Measurements from ENCODE around the gene CMBL.
"Not testable (repeated sequence)": the region's sequence is repeated elsewhere in the genome, so short reads cannot be mapped to it uniquely, and the experiment has no call there.

CMBL gene

DNA sequence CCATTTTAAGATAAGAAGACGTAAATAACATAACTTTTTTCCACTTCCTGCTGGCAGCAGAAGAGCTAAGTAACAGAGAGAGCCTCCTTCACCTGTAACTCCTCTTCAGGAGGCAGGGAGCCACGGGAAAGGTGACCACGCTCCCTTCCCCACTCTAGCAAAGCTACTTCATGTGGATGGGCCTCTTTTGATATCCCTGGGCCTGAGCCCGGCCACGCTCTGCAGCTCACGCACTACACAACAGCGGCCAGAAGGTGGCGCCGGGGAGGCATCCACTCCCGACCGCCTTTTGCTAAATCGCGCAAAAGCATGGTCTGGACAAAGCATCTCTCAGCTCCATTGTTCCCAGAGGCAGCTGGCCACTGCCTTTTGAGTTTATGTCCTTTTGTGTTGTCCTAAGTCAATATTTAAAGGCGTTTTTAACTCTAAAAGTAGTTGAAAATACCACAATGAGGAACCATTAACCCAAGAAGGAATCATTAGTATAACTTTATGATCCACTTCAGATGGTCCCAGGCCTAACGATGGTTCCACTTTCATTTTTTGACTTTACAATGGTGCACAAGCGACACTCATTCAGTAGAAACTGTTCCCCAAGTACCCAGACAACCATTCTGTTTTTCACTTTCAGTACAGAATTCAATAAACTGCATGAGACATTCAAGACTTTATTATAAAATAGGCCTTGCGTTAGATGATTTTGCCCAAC, 23.6 kb downstream of the CMBL start:
- peak; percentile 72 for DNase-seq

DNA sequence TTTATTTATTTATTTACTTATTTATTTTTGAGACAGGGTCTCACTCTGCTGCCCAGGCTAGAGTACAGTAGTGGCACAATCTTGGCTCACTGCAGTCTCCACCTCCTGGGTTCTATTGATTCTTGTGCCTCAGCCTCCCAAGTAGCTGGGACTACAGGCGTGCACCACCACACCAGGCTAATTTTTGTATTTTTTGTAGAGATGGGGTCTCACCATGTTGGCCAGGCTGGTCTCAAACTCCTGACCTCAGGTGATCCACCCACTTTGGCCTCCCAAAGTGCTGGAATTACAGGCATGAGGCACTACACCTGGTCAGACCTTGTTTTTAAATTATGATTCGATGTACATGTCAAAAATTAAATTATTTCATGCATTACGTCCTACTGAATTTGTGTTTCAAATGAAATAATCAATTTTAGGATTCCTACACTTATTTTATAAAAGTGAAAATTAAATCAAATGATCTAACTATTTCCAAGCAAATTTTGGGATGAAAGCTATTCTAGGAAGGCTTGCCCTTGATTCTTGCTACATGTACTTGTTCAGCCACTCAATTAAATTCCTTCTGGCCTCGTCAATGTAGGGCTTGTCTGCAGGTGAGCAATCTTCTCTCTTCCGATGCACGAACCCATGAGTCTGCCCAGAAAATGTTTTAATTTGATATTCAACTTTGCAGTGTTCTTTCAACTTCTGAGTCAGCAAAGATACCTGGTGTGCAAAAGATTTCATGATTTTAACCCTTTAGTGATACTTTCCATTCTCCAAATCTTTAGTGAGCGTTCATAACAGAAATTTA, 27.6 kb downstream of the CMBL start:
- no peak for DNase-seq

DNA sequence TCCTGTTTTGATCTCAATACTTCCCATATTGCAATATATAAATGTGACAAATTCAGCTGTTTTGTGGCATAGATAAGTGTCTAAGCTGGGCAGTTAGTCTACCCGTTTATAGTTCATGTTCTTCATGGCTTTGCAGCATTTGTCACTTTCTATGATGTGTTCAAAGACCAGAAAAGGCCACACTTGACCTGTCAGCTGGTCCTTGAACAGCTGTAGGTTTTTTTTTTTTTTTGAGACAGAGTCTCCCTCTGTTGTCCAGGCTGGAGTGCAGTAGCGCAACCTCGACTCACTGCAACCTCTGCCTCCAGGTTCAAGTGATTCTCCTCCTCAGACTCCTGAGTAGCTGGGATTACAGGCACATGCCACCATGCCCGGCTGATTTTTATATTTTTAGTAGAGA, 28.4 kb downstream of the CMBL start:
- no peak for DNase-seq

DNA sequence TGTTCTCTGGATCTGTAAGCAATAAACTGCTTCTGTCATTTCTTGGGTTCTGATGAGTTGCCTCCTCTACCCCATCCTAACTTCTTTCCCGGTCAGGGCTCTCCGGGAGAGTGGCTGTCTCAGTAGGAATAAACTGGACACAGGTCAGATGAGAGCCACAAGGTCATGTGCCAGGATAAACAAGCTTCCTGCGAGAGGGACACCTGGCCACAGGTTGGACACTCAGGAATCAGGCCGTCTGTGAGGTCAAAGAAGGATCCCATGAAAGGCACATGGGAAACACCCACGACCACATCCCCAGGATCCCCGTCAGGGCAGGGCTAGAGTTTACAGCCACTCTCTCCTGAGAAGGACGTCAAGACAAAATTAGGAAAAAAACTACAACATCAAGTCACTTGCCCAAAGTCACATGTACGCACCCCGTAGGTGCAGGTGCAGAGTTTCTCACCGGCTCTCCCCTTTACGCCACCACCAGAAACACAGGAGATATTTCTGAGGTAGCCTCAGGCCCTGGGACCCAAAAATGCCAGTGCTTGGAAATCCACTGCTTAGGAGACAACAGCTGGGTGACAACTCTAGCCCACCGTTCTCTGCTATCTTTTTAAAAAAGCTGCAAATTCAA, 28.9 kb downstream of the CMBL start:
- no peak for DNase-seq

DNA sequence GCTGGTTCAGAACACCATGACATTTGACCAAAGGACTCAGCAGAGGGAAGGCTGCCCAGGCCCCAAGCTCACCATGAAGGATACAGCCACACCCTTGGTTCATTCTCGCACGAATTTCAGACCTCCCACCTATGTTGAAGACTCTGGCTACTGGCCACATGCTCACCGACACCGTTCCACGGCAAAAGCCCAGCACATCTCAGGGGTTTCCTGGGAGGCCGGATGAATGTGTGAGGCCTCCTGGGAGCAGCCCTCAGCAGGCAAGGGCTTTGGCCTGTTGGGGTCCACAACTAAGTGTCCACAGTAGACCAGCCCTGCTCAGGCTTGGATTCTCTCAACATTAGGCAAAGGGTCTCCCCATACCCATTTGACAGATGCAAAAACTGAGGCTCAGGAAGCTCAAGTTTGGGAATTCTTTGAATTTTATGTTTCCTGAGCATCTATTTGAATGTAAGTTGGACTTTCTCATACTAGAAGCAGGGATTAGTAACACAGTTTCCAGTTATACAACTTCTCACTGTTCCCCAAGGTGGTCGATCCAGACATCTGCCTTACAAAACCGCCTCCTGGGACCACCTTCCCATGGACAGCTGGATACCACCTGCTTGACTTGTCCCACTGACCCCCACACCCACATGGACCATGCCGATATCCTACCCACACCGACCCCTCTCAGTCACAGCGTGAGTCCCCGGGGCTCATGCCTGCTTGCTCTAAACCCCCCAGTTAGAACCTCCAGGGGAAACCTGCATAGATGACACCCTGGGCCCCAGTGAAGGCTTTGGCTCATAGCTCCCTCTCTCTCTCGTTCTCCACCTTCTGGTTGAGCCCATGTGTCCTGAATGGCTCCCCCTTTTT, 29.7 kb downstream of the CMBL start:
- no peak for DNase-seq

DNA sequence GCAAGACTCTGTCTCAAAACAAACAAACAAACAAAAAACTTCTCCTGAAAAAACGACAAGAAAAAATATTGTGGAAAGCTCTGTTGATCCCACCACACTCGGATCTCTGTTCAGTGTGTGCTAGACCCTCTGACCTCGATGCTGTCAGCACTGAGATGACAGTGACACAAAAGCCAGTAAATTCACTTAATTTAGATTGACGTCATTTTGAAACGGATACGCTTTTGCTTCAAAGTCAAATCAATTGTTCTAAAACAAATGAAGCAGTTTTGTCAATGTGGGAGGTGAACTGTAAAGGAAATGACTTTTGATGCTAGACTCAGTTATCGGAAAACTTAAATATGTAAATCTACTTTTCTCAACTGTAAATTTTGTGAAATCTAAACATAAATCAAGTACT, 31.0 kb downstream of the CMBL start:
- no peak for DNase-seq

DNA sequence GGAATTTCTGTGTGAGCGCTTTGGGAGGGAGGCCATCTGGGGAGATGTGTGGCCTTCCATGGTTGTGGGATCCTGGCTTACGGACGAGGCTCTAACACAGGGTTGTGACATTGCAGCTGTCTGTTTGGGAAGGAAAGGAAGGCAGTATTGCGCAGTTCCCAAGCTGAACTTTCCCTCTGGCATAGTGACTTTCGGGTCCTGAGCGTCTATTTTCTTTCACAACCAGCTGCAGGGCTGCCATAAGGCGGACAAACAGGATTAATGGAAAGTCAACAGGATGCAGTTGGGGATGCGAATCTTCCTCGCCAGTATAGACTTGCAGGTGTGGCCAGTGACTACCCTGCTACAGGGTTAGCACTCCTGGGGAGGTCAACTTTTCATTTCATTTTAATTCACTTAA, 31.7 kb downstream of the CMBL start:
- DNase-seq = no peak

DNA sequence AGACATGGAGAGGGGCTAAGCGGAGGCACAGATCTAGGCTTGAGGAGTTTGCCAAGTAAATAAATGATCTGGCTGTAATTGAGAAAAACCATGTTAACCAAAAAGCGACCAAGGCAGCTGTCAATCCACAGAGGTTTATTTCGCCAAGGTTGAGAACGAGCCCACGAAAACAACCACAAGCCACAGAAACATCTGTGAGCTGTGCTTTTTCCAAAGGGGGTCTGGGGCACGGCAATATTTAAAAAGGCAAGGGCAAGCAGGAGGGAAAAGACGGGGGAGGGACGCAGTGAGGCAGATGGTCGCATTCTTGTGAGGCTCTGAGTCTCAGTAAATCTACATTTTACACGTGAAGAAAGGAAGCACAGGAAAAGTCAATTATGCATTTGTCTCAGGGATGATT, 32.2 kb downstream of the CMBL start:
- DNase-seq = no peak

DNA sequence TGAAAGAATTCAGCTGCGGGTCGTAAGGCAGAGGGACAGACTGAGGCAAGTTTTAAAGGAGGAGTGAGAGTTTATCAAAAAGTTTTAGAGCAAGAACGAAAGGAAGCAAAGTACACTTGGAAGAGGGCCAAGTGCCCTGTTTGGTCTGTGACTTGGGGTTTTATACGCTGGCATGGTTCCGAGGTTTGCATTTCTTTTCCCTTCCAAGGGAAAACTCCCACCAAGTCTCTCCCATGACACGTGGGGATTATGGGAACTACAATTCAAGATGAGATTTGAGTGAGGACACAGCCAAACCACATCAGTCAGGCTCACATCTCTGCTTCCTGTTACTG, 34.9 kb downstream of the CMBL start:
- not testable (repeated sequence) for DNase-seq

DNA sequence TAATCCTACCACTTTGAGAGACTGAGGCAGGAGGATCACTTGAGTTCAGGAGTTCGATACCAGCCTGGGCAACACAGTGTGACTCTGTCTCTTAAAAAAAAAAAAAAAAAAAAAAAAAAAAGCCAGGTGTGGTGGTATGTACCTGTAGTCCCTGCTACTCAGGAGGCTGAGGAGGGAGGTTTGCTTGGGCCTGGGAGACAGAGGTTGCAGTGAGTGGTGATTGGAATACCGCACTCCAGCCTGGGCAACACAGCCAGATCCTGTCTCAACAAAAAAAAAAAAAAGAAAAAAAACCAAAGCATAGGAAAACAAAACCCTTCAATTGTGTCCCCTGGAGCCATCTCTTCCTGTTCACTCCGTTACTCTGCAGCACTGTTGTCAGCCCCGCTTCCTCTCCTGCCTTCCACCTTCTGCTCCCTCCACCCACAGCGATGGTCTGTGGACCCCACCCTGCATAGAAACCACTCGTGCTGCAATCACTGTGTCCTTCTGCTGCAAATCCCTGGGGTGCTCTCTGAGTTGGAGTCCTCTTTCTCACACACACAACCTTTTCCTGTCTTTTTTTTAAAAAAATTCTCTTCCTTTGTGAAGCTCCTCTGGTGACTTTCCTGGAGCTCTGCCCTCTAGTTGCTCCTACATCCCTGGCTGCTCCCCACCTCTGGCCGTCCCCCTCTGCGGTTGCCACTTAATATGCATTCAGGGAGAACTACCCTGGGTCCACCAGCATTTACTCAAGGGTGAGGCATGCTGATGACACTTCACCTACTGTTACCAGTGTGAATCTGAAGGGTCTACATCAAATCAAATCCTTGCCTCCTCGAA, 35.4 kb downstream of the CMBL start:
- no peak for DNase-seq

DNA sequence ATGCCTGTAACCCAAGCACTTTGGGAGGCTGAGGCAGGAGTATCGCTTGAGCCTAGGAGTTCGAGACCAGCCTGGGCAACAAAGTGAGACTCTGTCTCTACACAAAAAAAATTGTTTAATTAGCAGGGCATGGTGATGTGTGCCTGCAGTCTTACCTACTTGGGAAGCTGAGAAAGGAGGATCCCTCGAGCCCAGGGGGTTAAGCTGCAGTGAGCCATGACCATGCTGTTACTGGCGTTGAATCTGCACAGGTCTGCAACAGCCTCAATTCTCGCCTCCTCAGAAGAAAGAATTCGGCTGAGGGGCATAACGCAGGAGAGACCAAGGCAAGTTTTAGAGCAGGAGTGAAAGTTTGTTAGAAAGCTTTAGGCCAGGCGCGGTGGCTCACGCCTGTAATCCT, 39.6 kb downstream of the CMBL start:
- DNase-seq = no peak

DNA sequence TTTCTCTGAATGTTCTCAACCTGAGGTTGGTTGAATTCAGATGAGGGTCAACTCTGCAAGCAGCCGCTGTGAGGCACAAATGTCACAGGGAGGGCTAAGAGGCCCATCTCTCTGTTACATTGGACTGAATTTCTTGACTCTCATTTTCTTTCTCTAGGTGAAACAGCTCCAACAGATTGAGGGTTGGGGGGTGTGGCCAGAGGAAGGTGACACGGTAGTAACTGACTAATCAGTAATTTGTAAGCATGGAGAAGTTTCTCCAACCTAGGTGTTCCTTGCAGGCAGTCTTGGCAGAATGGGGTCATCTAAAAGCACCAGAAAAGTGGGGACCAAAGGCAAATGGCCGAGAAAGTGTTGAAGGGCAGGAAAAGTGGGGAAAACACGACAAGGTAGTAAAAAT, 40.9 kb downstream of the CMBL start:
- DNase-seq = no peak

DNA sequence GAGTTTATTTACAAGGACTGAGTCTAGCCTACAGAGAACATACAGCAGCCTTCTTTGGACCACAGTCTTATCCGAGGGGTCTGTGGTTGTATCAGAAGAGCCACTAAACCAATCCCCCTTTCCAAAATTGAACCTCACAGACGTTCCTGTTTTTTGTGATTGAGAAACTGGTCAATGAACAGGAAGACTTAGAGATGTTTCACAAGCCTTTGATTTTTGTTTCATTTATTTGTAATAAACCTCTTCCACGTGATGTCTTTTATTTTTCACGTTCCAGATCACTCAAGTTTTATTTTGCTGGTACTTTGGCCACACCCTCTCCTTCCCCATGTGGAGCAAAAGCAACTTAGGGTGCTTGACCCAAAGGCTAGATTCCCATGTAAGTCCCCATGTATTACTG, 41.6 kb downstream of the CMBL start:
- DNase-seq = no peak

DNA sequence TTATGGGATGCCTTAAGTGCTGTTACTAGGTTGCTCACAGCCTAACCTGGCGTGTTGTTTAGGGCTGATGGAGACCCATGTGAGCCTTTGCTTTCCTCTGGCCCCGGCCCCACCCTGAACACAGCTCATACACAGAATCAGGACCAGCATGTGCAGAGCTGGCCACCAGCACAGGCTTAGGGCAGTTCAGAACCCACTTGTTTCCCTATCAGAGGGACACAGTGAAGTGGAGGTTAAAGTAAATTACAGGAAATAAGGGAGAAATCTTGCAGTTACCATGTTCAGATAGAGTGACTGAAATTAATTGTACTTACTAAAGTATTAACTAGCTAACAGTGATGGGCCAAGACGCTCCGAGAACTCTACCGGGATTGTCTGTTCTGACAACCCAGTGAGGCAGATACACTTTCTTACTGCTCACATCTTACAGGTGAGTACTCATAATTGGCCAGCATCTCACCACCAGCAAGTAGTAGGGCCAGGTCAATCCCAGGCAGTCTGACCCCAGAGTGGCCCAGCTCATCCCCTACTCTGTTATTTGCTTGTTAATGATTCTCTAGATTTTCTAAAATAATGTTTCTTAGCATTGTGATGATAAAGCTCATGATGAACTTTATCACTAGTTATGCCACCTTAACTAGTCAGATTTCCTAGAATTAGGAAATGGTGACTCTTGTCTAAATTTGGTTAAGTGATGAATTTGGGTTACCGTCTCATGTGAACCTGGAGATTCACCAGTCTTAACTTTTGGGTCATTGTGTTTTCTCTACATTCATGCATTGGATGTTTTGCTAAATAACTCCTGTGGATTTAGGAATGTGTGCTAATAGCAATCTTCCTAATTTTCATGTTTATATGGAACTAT, 42.2 kb downstream of the CMBL start:
- DNase-seq = no peak

DNA sequence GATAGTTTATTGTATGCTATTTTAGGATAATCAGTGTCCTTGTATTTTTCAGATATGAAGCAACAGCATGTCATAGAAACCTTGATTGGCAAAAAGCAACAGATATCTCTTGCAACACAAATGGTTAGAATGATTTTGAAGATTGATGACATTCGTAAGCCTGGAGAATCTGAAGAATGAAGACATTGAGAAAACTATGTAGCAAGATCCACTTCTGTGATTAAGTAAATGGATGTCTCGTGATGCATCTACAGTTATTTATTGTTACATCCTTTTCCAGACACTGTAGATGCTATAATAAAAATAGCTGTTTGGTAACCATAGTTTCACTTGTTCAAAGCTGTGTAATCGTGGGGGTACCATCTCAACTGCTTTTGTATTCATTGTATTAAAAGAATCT, 43.1 kb downstream of the CMBL start:
- DNase-seq = no peak

DNA sequence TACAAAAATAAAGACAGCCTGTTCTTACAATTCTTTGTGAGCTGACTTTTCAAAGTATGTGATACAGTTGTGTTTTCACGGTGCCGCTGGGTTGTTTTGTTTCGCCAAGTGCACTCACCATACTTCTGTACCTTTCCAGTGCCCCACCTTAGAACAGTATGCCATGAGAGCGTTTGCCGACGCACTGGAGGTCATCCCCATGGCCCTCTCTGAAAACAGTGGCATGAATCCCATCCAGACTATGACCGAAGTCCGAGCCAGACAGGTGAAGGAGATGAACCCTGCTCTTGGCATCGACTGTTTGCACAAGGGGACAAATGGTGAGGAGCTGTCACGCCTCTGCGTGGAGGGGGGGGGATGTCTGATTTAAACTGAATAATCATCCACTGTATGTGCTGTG, 44.7 kb downstream of the CMBL start:
- DNase-seq = no peak

DNA sequence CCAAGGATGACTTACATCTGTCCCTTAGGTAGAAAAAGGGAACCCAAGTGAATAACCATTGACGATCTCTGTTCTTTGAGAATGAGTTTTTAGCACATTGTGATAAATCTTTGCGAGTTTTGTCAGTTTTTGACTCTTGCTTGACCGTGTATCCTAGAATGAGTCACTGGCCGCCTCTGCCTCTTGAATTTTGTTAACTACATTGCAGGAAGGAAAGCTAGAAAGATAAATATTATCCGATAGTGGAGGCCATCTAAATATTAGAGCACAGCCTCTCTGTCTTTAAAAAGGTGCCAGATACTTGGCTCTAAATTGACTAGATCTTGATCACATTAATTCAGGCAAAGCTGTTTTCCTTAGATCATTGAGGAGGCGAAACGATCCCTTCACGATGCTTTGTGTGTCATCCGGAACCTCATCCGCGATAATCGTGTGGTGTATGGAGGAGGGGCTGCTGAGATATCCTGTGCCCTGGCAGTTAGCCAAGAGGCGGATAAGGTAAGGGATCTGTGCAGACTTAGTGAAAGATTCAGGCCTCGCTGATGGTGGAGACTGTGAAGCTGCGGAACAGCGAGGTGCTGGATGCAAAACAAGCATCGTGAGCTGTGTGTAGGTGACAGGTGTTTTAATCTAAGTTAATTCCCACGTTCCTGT, 45.5 kb downstream of the CMBL start:
- DNase-seq = no peak

DNA sequence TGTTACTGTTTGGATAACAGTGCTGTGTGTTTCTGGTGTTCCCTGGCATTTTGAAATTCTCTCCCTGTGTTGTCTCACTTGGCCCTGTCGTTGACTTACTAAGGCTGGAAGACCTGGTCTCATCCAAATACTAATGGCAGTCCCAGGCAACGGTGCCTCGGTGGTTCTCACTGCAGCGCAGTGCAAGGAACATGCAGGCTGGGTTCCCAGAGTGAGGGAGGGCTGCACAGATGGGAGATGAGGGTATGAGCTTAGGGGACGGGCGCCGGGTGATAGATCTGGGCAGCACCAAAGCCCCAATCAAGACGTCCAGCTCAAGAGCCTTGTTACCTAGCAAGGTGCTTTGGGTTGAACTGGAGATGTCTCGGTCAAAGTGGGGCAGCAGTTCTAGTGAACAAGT, 46.6 kb downstream of the CMBL start:
- DNase-seq = no peak

DNA sequence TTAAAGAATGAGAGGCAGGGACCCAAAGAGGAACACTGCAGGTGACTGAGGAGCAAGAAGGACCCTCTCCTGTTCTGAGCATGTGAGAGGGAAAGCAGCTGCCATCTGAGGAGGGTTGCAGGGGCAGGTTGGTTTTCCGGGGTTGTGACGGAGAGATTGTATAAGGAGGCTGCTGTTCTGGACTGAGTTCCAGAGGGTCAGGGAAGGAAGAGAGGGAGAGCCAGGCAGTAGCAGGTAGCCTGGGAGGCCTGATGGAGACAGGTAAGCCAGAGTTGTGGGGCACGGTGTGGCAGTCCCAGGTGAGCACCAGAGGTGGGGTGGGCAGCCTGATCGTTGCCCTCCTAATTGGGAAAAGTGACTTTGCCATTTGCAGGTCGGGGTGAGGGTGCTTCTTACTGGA, 47.8 kb downstream of the CMBL start:
- no peak for DNase-seq

DNA sequence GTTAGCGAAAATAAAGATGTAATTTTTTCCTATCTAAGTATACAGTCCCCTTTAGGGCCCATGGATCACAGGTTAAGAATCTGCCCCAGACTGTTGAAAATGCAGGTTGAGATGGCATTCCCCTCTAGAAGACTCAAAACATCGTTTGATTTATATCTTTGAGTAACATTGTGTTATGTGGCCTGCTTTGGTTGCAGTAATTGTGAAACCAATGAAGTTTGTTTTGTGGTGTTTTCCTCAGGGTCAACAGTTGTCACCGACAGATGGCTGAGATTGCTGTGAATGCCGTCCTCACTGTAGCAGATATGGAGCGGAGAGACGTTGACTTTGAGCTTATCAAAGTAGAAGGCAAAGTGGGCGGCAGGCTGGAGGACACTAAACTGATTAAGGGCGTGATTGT, 49.8 kb downstream of the CMBL start:
- DNase-seq = no peak

DNA sequence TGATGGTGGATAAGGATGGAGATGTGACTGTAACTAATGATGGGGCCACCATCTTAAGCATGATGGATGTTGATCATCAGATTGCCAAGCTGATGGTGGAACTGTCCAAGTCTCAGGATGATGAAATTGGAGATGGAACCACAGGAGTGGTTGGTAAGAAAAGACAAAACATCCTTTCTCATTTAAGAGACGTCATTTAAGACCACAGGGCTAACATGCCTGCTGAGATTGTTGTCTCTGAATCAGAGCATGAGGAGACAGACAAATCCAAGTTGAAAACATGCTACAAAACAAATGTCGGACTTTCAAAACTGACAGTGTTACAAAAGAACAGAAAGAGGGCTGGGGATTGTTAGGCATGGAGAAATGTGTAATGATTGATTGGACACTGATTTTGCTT, 53.0 kb downstream of the CMBL start:
- no peak for DNase-seq

Measured in CD4-positive, alpha-beta T cell treated with Interleukin-21 for 1 hour (primary cell).